H1 (cell line): ENCODE results near the gene LDHB. TPM values are rescaled to one million over a fixed set of nuclear protein-coding genes. Genes with fewer than 3 reads are reported as not detected.

ENCODE experiments used
- CTCF ChIA-PET: fragments of 300-600 bp; sonication (Branson Sonifier 250); formaldehyde crosslinking; loops from one replicate; lab custom pipeline; 2021; ENCODE audit not compliant: partially characterized antibody; lab: Charles Lee
- POLR2A ChIA-PET: fragments of 300-600 bp; sonication (Branson Sonifier 250); formaldehyde crosslinking; loops from one replicate; lab custom pipeline; 2021; ENCODE audit warnings: inconsistent platforms; ENCODE audit not compliant: partially characterized antibody; lab: Charles Lee
- DNase-seq, 2 experiments: peaks; one replicate each; pipeline versions ENCODE4 v3.0.0 to v3.0.0-alpha.2; 2010 to 2022; ENCODE audit warnings: low spot score in 2 of 2, low read depth in 1 of 2, mixed read lengths in 1 of 2
- FAIRE-seq: peaks from 2 replicates; lab custom pipeline; 2011; peaks lifted over from hg19 to GRCh38; lab: Jason Lieb, UNC
- H2AFZ ChIP-seq: 2 replicates; pipeline ENCODE4 v1.8.1; 2012; ENCODE audit warnings: low read length, inconsistent platforms
- H2AK5ac ChIP-seq: 2 replicates; pipeline ENCODE4 v1.6.1; 2013; ENCODE audit warnings: low read depth, low read length
- H2BK120ac ChIP-seq: replicated peaks from 2 replicates; pipeline ENCODE3; 2013; ENCODE audit warnings: low read depth, low read length, inconsistent platforms
- H2BK12ac ChIP-seq: 2 replicates; pipeline ENCODE4 v1.6.1; 2013; ENCODE audit warnings: low read depth, low read length
- H2BK15ac ChIP-seq: 2 replicates; pipeline ENCODE4 v1.6.1; 2013; ENCODE audit warnings: low read length
- H2BK20ac ChIP-seq: 2 replicates; pipeline ENCODE4 v1.6.1; 2013; ENCODE audit warnings: low read length
- H2BK5ac ChIP-seq: 2 replicates; pipeline ENCODE4 v1.6.1; 2013; ENCODE audit warnings: low read depth, low read length
- H3K14ac ChIP-seq: 2 replicates; pipeline ENCODE4 v1.6.1; 2013; ENCODE audit warnings: inconsistent platforms; ENCODE audit not compliant: insufficient read length
- H3K18ac ChIP-seq: 2 replicates; pipeline ENCODE4 v1.6.1; 2013; ENCODE audit warnings: low read length; ENCODE audit errors: extremely low read depth
- H3K23ac ChIP-seq: 2 replicates; pipeline ENCODE4 v1.6.1; 2013; ENCODE audit warnings: inconsistent platforms; ENCODE audit not compliant: insufficient read length
- H3K23me2 ChIP-seq: 2 replicates; pipeline ENCODE4 v1.6.1; 2013; ENCODE audit warnings: low read depth, low read length
- H3K27ac ChIP-seq: 2 replicates; pipeline ENCODE4 v1.6.1; 2011; ENCODE audit warnings: low read depth, low read length, inconsistent platforms
- H3K27me3 ChIP-seq, 4 experiments: replicated peaks in 1 of 4; 1 replicate in 1 of 4; 2 replicates in 3 of 4; pipeline versions ENCODE4 v1.6.1 to v1.8.1; 2011 to 2013; ENCODE audit warnings: low read length in 3 of 4, mild to moderate bottlenecking in 3 of 4, inconsistent platforms in 2 of 4, mixed read lengths in 2 of 4, moderate library complexity in 1 of 4; ENCODE audit not compliant: control insufficient read depth in 3 of 4, insufficient read depth in 3 of 4; ENCODE audit errors: extremely low read depth in 1 of 4
- H3K36me3 ChIP-seq, 4 experiments: 2 replicates each; pipeline versions ENCODE4 v1.6.1 to v1.8.1; 2011 to 2013; ENCODE audit warnings: mild to moderate bottlenecking in 4 of 4, low read length in 3 of 4, moderate library complexity in 2 of 4, control low read depth in 1 of 4, inconsistent platforms in 1 of 4; ENCODE audit not compliant: insufficient read depth in 4 of 4, control insufficient read depth in 2 of 4
- H3K4ac ChIP-seq: replicated peaks from 2 replicates; pipeline ENCODE3; 2013; ENCODE audit warnings: low read length, low read depth, mixed read lengths, inconsistent platforms; ENCODE audit not compliant: insufficient read length
- H3K4me1 ChIP-seq, 4 experiments: replicated peaks in 1 of 4; 1 replicate in 1 of 4; 2 replicates in 3 of 4; pipeline versions ENCODE4 v1.6.1 to v1.8.1; 2011 to 2013; ENCODE audit warnings: low read length in 3 of 4, inconsistent platforms in 2 of 4, mixed read lengths in 1 of 4; ENCODE audit not compliant: insufficient read depth in 4 of 4, control insufficient read depth in 3 of 4
- H3K4me2 ChIP-seq, 2 experiments: 2 replicates each; pipeline versions ENCODE4 v1.6.1 to v1.8.1; 2011 to 2013; ENCODE audit warnings: low read depth in 2 of 2, low read length in 2 of 2, control low read depth in 1 of 2, inconsistent platforms in 1 of 2, mild to moderate bottlenecking in 1 of 2; ENCODE audit not compliant: insufficient read depth in 1 of 2
- H3K4me3 ChIP-seq, 4 experiments: fragments of 200-600, 300-600 bp in 1 of 4; sonication (generic), shearing (Covaris generic), sonication (Bioruptor Twin) in 1 of 4; 2 replicates each; pipeline versions ENCODE4 v1.5.1 to v1.8.1; 2011 to 2016; ENCODE audit warnings: low read length in 4 of 4, low read depth in 3 of 4, control low read depth in 2 of 4, inconsistent platforms in 2 of 4, mild to moderate bottlenecking in 2 of 4, mixed read lengths in 1 of 4, moderate library complexity in 1 of 4; ENCODE audit not compliant: insufficient read depth in 2 of 4; ENCODE audit errors: extremely low read depth in 1 of 4
- H3K56ac ChIP-seq: replicated peaks from 2 replicates; pipeline ENCODE3; 2013; ENCODE audit warnings: low read depth, mild to moderate bottlenecking, mixed read lengths, low read length, inconsistent platforms; ENCODE audit not compliant: insufficient read length
- H3K79me1 ChIP-seq: 2 replicates; pipeline ENCODE4 v1.6.1; 2013; ENCODE audit warnings: low read depth, low read length, control low read depth
- H3K79me2 ChIP-seq, 2 experiments: 2 replicates each; pipeline versions ENCODE4 v1.6.1 to v1.8.1; 2012 to 2013; ENCODE audit warnings: low read length in 2 of 2, mild to moderate bottlenecking in 2 of 2, inconsistent platforms in 1 of 2; ENCODE audit not compliant: insufficient read depth in 2 of 2, control insufficient read depth in 1 of 2
- H3K9ac ChIP-seq, 4 experiments: replicated peaks in 1 of 4; 1 replicate in 1 of 4; 2 replicates in 3 of 4; pipeline versions ENCODE4 v1.6.1 to v1.8.1; 2011 to 2013; ENCODE audit warnings: low read depth in 3 of 4, low read length in 3 of 4, control low read depth in 2 of 4, mild to moderate bottlenecking in 2 of 4, moderate library complexity in 2 of 4, inconsistent platforms in 1 of 4; ENCODE audit errors: extremely low read depth in 1 of 4
- H3K9me3 ChIP-seq, 2 experiments: 2 replicates each; pipeline versions ENCODE4 v1.6.1 to v1.8.1; 2012 to 2013; ENCODE audit warnings: mild to moderate bottlenecking in 2 of 2, moderate library complexity in 2 of 2, control low read depth in 1 of 2, inconsistent platforms in 1 of 2, low read depth in 1 of 2, low read length in 1 of 2, mixed read lengths in 1 of 2; ENCODE audit not compliant: insufficient read depth in 2 of 2
- H4K20me1 ChIP-seq, 2 experiments: replicated peaks in 1 of 2; 2 replicates each; pipeline versions ENCODE3 to v1.8.1; 2011 to 2013; ENCODE audit warnings: inconsistent platforms in 2 of 2, low read length in 2 of 2, mild to moderate bottlenecking in 1 of 2; ENCODE audit not compliant: insufficient read depth in 2 of 2, control insufficient read depth in 1 of 2
- H4K5ac ChIP-seq: 2 replicates; pipeline ENCODE4 v1.6.1; 2013; ENCODE audit warnings: low read length, low read depth, mixed read lengths, inconsistent platforms; ENCODE audit not compliant: insufficient read length
- H4K8ac ChIP-seq: 2 replicates; pipeline ENCODE4 v1.8.0; 2013; ENCODE audit warnings: mild to moderate bottlenecking, moderate library complexity, low read length, inconsistent platforms; ENCODE audit not compliant: insufficient read depth; ENCODE audit errors: extremely low read depth
- H4K91ac ChIP-seq: replicated peaks from 2 replicates; pipeline ENCODE3; 2013; ENCODE audit warnings: low read length, mixed read lengths, inconsistent platforms; ENCODE audit not compliant: insufficient read length
- HDAC2 ChIP-seq, 2 experiments: fragments of 300-600 bp in 1 of 2; sonication (generic) in 1 of 2; IDR thresholded peaks; 2 replicates each; pipeline ENCODE4 v1.6.1; 2011 to 2012; ENCODE audit warnings: low read depth in 2 of 2, low read length in 2 of 2, mild to moderate bottlenecking in 2 of 2, moderate library complexity in 2 of 2, borderline replicate concordance in 1 of 2, inconsistent platforms in 1 of 2
- JUN ChIP-seq: IDR thresholded peaks from 2 replicates; pipeline ENCODE4 v1.6.1; 2011; ENCODE audit warnings: low read depth, mild to moderate bottlenecking, improper control_type of control experiment, low read length
- TAF7 ChIP-seq: optimal IDR thresholded peaks from 2 replicates; pipeline ENCODE3; 2011; ENCODE audit warnings: low read depth, mild to moderate bottlenecking, inconsistent platforms, low read length, moderate library complexity, borderline replicate concordance
- TEAD4 ChIP-seq: IDR thresholded peaks from 2 replicates; pipeline ENCODE4 v1.6.1; 2012; ENCODE audit warnings: low read depth, low read length, inconsistent platforms, mixed read lengths
- ZNF274 ChIP-seq: IDR thresholded peaks from 2 replicates; pipeline ENCODE4 v1.7.0; 2012; ENCODE audit warnings: low read length, borderline replicate concordance; ENCODE audit errors: extremely low read depth
- WGBS, 2 experiments: shearing (Covaris generic) in 1 of 2; methylation state at CpG; one replicate each; pipeline versions ENCODE4 v1.1.6 to v1.1.7; 2013 to 2015; ENCODE audit warnings: low lambda C conversion rate in 2 of 2, mixed read lengths in 2 of 2, inconsistent platforms in 1 of 2, low coverage in 1 of 2, missing lambda C conversion rate in 1 of 2; ENCODE audit not compliant: insufficient replicate concordance in 2 of 2, insufficient coverage in 1 of 2, insufficient read length in 1 of 2; ENCODE audit errors: extremely low coverage in 1 of 2, missing lambda C conversion rate in 1 of 2; 5-methylcytosine and 5-hydroxymethylcytosine counted together
- polyA plus RNA-seq, 7 experiments: library from polyadenylated mRNA; depleted of rRNA in 3 of 7; stranded (reverse) in 5 of 7; unstranded in 2 of 7; fragments of >200 nt in 5 of 7; fragments of 200-250 nt in 2 of 7; gene quantifications; 1 replicate in 5 of 7; 2 replicates in 1 of 7; 4 replicates in 1 of 7; pipeline versions ENCODE4 v1.2.1 to v1.2.3, GENCODE V29; 2011 to 2013; ENCODE audit warnings: missing spikeins in 2 of 7, mixed read lengths in 2 of 7
- total RNA-seq: library from RNA; stranded (reverse); fragmentation: NEBNext Ultra II Directional; extraction: Animal tissue kit (Norgen Biotek cat#: 25700); gene quantifications from 2 replicates; pipeline ENCODE4 v1.2.1, GENCODE V29; 2021

Gene LDHB
- total and polyA plus RNA-seq, 2 of the 8 experiments (the other 6 are each of a cell fraction or from before 2014, with no cell fraction given) = 1,177 to 1,781 TPM

DNA sequence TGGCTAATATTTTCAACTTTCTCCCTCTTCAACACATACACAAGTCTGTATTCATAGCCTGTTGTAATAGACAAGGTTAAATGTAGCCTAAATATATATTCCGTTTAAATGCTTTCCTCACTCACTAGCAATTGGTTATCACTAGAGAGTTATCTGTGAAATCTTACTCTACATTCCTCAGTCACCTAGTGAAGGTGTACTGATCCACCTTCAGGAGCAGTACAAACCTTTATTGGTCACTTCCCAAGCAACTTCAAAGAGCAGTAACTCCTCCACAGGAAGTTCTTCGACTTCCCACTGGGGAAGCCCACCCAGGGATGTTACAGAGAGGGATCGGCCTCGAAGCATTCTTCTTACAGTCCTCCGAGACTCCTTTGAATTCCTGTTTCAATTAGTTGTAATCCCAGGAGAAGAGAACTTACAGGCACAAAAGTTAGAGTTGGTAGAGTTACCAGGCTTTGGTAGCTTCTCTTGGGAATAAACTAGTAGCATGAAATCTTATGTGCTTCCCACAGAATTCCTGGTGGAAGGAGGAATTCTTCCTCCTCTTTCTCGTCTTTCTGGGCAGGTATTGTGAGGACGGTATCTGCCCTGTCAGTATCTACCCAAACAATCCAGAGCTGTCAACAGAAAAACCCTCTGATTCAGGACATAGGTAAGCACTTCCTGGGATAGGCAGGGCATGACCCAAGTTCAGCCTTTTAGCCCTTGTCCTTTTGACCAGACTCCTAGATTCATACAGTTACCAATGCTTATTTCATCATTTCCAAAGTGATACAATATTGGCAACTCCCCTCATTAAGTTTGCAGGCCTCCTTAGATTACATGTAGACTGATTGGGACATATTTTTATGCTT, 53.2 kb downstream of the LDHB start, which contains the start of gene GYS2:
Gene GYS2, minus strand, starts transcription at position 603 of the 857 bp plus-strand sequence. Its CDS starts 255 bp downstream, at position 348.
- Histone ChIP-seq H4K5ac (no peak within 1 kb of the TSS), H2BK20ac (no peak within 1 kb of the TSS), H4K91ac (no peak within 1 kb of the TSS), H2BK12ac (no peak within 1 kb of the TSS), H2BK5ac (no peak within 1 kb of the TSS), H3K79me2 (no peaks in the 10 kb centered on the region), H3K18ac (no peak within 1 kb of the TSS), H3K27me3 (no peaks in the 10 kb centered on the region), H3K9ac (no peak within 1 kb of the TSS), H3K14ac (no peak within 1 kb of the TSS), H3K4ac (no peak within 1 kb of the TSS), H3K23ac (no peak within 1 kb of the TSS), H2AFZ (peak within 1 kb of the TSS; percentile 17; the same call in 1 of the 2 replicates), H3K79me1 (no peaks in the 10 kb centered on the region), H3K23me2 (no peaks in the 10 kb centered on the region), H2BK15ac (no peak within 1 kb of the TSS), H3K4me2 (no peak within 1 kb of the TSS), H3K56ac (no peak within 1 kb of the TSS), H4K8ac (no peak within 1 kb of the TSS), H3K4me3 (no peak within 1 kb of the TSS), H4K20me1 (no peaks in the 10 kb centered on the region), H3K4me1 (peaks cover 0 to 2% (median 0%) of the 10 kb centered on the region in 4 experiments; a peak in 1 of 7 replicates), H3K27ac (no peak within 1 kb of the TSS), H2AK5ac (no peak within 1 kb of the TSS), H3K36me3 (no peaks in the 10 kb centered on the region), H3K9me3 (no peaks in the 10 kb centered on the region), H2BK120ac (no peak within 1 kb of the TSS)
- DNase-seq = no peak
- FAIRE-seq = peak; percentile 24
- WGBS, 2 experiments = 80% methylated on average over 7 of the region's 7 CpGs; no CpG with 5 or more reads in 1 of the 2 experiments
- ChIA-PET CTCF (interaction anchor here (0.5 to 1.9 kb wide), 3 partner anchors 76 to 998 kb away, joined by 3 to 6 read pairs (median 3); no protein-coding TSS in a partner anchor), POLR2A (no interaction called here)
- TF ChIP-seq HDAC2 (IDR thresholded peaks at IDR 0.05; ENCODE audit: borderline replicate concordance in 1 of 2, low read depth in 2 of 2, low read length in 2 of 2) (no peak), TEAD4 (no peak), TAF7 (no peak), ZNF274 (no peak), JUN (no peak)
